Heart right ventricle (tissue), 16 donors: ENCODE data around the gene SZRD1. TPM values are rescaled to one million over a fixed set of nuclear protein-coding genes. Genes with fewer than 3 reads are reported as not detected.

ENCODE experiments used
- ATAC-seq, 8 donors: fragments of 200-7000 bp; cut with Tn5 transposase; one replicate each; pipeline ENCODE4 v1.9.1; 2020; ENCODE audit warnings: mild to moderate bottlenecking in 8 of 8, moderate library complexity in 8 of 8, moderate number of reproducible peaks in 1 of 8
- DNase-seq, 2 donors: peaks; one replicate each; pipeline ENCODE4 v3.0.0-alpha.2; 2020
- H3K27ac ChIP-seq, 10 donors: fragments of 200-600 bp; sonication (generic) in 2 of 10; one replicate each; pipeline versions ENCODE4 v1.5.0 to v1.8.0; 2020 to 2022; ENCODE audit warnings: mild to moderate bottlenecking in 3 of 10
- H3K27me3 ChIP-seq, 7 donors: fragments of 200-600 bp; one replicate each; pipeline ENCODE4 v1.8.0; 2021 to 2022; ENCODE audit warnings: mild to moderate bottlenecking in 2 of 7
- H3K36me3 ChIP-seq, 9 donors: fragments of 200-600 bp; sonication (generic) in 1 of 9; one replicate each; pipeline versions ENCODE4 v1.5.0 to v1.8.0; 2020 to 2022; ENCODE audit warnings: mild to moderate bottlenecking in 2 of 9
- H3K4me1 ChIP-seq, 9 donors: fragments of 200-600 bp; sonication (generic) in 1 of 9; one replicate each; pipeline versions ENCODE4 v1.5.0 to v1.8.0; 2020 to 2022; ENCODE audit warnings: mild to moderate bottlenecking in 4 of 9
- H3K4me3 ChIP-seq, 10 donors: fragments of 200-600 bp; sonication (generic) in 2 of 10; one replicate each; pipeline versions ENCODE4 v1.5.0 to v1.8.0; 2020 to 2022; ENCODE audit warnings: mild to moderate bottlenecking in 7 of 10, moderate library complexity in 2 of 10
- H3K9me3 ChIP-seq, 11 donors: fragments of 200-600 bp in 10 of 11; sonication (generic) in 2 of 11; one replicate each; pipeline versions ENCODE4 v1.5.0 to v1.8.0; 2013 to 2022; ENCODE audit warnings: mild to moderate bottlenecking in 2 of 11, control low read depth in 1 of 11, moderate library complexity in 1 of 11
- CTCF ChIP-seq, 9 donors: fragments of 200-600 bp; sonication (generic) in 2 of 9; IDR thresholded peaks; one replicate each; pipeline versions ENCODE4 v1.5.0 to v1.8.0; 2021 to 2022; ENCODE audit warnings: antibody characterized with exemption in 9 of 9, mild to moderate bottlenecking in 5 of 9, moderate library complexity in 1 of 9
- WGBS, 2 donors: extraction: QIAGEN DNeasy Blood & Tissue Kit; methylation state at CpG; one replicate each; pipeline ENCODE4 v1.1.7; 2013; ENCODE audit warnings: inconsistent platforms in 1 of 2; 5-methylcytosine and 5-hydroxymethylcytosine counted together
- intact Hi-C, 10 donors: fragments of 100-400 bp; cut with DNase I; formaldehyde crosslinking; loops; one replicate each; pipeline versions ENCODE4 v1.11.1 to v1.14.2; 2022
- polyA plus RNA-seq, 2 donors: library from polyadenylated mRNA; stranded (reverse); fragments of 200-250 nt; gene quantifications; one replicate each; pipeline ENCODE4 v1.2.3, GENCODE V29; 2013
- total RNA-seq, 10 donors: library from RNA; stranded (reverse); fragmentation: NEBNext Ultra II Directional in 3 of 10; extraction: Animal tissue kit (Norgen Biotek cat#: 25700) in 3 of 10; gene quantifications; one replicate each; pipeline versions ENCODE4 v1.2.1 to v1.2.4, GENCODE V29; 2021 to 2023
- donor health status: Arrhythmogenic right ventricular cardiomyopathy.
- donor health status: ischemic (EF 13 %, LVEDD 7.1; RV severe dilation, severe dysfunction).
- donor health status: healthy with polysubstance abuse.
- donor health status: DM: no; HTN: yes; CAD: no.
- donor health status: DM: no; HTN: no; CAD: no.
- donor health status: ischemic (EF 25% LVEDD 6.9; RV normal size, moderate dysfunction).
- donor health status: ischemic (EF 25% LVEDD 5.7; RV mildly dilated, moderate dysfunction).
- donor health status: healthy.
- donor health status: DM: yes; HTN: yes; CAD: no.
- donor health status: Ischemic cardiomyopathy.
- donor health status: ischemic (EF 35%, LVEDD 5.7; RV mildly dilated, moderate dysfunction).
- donor health status: nonischemic (EF 11% LVEDD 7.7; RV severe dilation, severe dysfunction).
- donor health status: DM: yes; HTN: yes; CAD: no.
- donor health status: PGD.
- donor health status: ischemic (EF 29% LVEDD 5.4; RV normal size, mild dysfunction).
- donor health status: nonischemic (EF 23%, LVEDD 6.1; RV moderate dilation, normal function).

SZRD1 gene
- total and polyA plus RNA-seq, 12 donors = 37.8 to 131 (median 102) TPM

DNA sequence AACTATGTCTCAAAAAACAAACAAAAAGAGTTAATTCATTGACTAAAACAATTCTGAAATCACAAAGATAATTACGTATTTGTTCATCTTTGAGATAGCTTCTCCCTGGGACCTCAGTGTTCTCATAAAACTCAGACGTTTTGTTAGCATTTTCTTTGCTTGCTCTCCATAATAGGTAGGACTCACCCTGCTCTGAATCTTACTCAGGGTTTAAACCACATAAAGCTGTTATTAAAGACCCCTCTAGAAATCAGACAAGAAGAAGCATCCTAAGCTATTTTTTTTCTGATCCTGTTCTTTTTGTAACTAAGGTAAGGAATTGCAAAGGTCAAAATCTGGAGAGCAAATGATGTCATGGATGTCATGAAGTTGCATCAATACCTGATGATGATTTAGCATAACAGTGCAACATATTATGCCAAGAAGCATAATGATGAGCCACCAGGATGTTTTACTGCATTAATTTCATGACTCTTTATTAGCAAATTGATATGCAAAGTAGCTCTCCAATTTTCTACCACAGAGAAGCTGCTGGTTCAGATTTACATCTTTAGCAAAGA lies 17.1 kb upstream of the SZRD1 start:
- TF ChIP-seq CTCF (IDR thresholded peaks at IDR 0.05) = no peak
- Histone ChIP-seq H3K4me1 (peaks cover 0 to 49% (median 37%) of the 10 kb centered on the region in 9 donors), H3K4me3 (peak overlapping the region in 2 of 10 donors; percentile 10 to 98), H3K27me3 (no peaks in the 10 kb centered on the region), H3K27ac (peak overlapping the region in 1 of 10 donors; percentile 56), H3K9me3 (no peaks in the 10 kb centered on the region), H3K36me3 (no peaks in the 10 kb centered on the region)
- intact Hi-C loops = loop anchor here in 5 of 10 donors (5.0 to 10.0 kb wide), 3 partner anchors 103 to 145 kb away; no protein-coding TSS in a partner anchor
- DNase-seq (no peak), ATAC-seq (no peak)
- WGBS, 2 donors = 45 to 61% methylated on average over 2 of the region's 2 CpGs

- DNase-seq (no peak), ATAC-seq (peak in 3 of 8 donors; percentile 21 to 41 (median 35))
- intact Hi-C loops = loop anchor here in 5 of 10 donors (5.0 to 10.0 kb wide), 3 partner anchors 104 to 147 kb away; no protein-coding TSS in a partner anchor
Observed at GRCh38 chr1:16351456-16351993, 15.5 kb upstream of the SZRD1 start.

DNA sequence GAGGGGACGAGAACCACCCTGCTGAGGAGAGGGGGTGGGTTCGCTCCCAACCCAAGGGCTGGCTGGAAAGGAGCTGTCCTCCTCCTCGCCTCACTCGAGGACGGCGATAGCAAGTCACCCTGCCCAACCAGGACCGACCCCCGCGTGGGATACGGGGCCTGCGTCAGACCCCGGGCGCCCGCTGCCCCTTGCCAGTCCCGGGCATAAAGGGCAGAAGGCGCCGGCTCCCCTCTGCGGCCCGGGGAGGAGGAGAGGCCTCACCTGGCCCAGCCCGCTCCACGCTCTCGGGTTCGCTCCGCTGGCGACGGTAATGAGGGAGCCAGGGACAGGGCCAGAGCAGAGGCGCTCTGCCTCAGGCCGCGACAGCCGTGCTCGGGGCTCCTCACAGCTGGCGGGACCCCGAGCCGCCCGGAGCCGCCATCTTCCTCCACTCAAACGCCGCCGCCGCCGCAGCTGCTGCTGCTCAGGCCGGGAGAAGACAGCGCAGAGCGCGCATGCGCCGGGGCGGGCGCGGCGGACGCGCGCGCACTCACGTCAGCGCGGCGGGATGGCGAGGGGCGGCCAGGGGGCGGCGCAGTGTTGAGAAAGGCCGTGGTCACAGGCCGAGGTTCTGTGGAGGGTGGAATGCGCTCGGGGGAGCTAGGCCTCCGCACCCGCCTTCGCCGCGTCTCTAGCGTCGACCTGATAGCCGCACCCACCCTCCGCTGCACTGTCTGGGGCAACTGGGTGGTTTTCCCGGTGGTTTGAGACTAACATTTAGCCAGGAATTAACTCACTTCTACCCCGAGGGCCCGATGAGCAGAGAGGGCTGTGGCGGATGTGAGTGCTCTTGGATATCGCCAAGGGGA lies 14.8 kb upstream of the SZRD1 start, which contains the start of gene FBXO42:
TSS of gene FBXO42 (minus strand) at position 487 of the 848 bp plus-strand sequence. CDS start 37,062 bp downstream, outside the sequence.
- H3K4me3 ChIP-seq = peak within 1 kb of the TSS; percentile 73 to 99 (median 95)
- no peaks in the 10 kb centered on the region for H3K9me3 ChIP-seq
- H3K36me3 ChIP-seq = no peaks in the 10 kb centered on the region
- 0% methylated on average over 78 to 81 of the region's 81 CpGs for WGBS, 2 donors
- DNase-seq (peak; percentile 90 to 94), ATAC-seq (peak; percentile 96 to 99 (median 98))
- H3K4me1 ChIP-seq = peaks cover 0 to 46% (median 37%) of the 10 kb centered on the region in 9 donors
- peak in 8 of 9 donors; percentile 45 to 75 (median 60) for TF ChIP-seq CTCF (IDR thresholded peaks at IDR 0.05)
- no peaks in the 10 kb centered on the region for H3K27me3 ChIP-seq
- peak within 1 kb of the TSS; percentile 81 to 98 (median 96) for H3K27ac ChIP-seq
- intact Hi-C loops = loop anchor here in 6 of 10 donors (2.0 to 10.0 kb wide), 4 partner anchors 105 to 147 kb away; partner anchors contain the start of gene CPLANE2 (in 1 of the 6)

More at GRCh38 chr1:16351456-16351993, 15.5 kb upstream of the SZRD1 start:
- WGBS, 2 donors = 0 to 1% methylated on average over 20 of the region's 20 CpGs
- Histone ChIP-seq H3K9me3 (no peaks in the 10 kb centered on the region), H3K4me3 (peak overlapping the region; percentile 73 to 99 (median 95)), H3K4me1 (peaks cover 0 to 46% (median 37%) of the 10 kb centered on the region in 9 donors), H3K27me3 (no peaks in the 10 kb centered on the region), H3K36me3 (no peaks in the 10 kb centered on the region), H3K27ac (peak overlapping the region; percentile 81 to 98 (median 96))
- no peak for TF ChIP-seq CTCF (IDR thresholded peaks at IDR 0.05)
